ENCODE measurements around the gene CPNE6.
A peak's percentile ranks its signal among the peaks of the same experiment; 100 is the strongest.

Gene CPNE6

DNA sequence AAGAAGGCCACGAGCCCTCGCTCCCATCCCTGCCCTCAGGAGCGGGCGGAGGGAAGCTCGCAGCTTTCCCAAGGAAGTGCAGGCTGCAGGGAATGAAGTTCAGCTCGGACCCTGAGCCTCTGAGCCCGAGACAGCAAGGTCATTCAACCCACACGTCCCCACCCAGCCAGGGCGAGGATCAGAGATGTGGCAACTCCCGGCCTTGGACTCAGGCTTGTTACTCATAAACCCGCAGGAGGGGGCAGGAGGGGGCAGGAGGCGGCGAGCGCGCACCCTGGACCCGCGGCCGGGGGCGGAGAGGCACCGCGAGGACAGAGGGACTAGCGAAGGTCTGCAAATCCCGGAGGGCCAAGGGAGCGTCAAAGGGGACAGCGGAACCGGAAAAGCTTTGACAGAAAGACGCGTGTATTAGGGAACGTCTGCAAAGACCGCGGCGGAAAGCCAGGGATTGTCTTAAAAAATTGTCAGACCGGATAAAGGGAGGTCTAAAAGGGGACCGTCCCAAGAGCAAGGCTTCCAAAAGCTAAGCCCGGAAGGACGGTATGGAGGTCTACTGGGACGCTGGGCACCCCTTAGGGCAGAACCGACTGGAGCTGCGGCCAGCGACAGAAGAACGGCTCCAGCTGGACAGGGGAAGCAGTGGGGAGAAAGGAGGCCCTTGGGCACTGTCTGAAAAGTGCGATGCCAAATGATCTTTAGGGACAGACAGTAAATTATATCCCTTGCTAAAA, 42.6 kb downstream of the CPNE6 start (continued):
- TF ChIP-seq, protein P1, sequence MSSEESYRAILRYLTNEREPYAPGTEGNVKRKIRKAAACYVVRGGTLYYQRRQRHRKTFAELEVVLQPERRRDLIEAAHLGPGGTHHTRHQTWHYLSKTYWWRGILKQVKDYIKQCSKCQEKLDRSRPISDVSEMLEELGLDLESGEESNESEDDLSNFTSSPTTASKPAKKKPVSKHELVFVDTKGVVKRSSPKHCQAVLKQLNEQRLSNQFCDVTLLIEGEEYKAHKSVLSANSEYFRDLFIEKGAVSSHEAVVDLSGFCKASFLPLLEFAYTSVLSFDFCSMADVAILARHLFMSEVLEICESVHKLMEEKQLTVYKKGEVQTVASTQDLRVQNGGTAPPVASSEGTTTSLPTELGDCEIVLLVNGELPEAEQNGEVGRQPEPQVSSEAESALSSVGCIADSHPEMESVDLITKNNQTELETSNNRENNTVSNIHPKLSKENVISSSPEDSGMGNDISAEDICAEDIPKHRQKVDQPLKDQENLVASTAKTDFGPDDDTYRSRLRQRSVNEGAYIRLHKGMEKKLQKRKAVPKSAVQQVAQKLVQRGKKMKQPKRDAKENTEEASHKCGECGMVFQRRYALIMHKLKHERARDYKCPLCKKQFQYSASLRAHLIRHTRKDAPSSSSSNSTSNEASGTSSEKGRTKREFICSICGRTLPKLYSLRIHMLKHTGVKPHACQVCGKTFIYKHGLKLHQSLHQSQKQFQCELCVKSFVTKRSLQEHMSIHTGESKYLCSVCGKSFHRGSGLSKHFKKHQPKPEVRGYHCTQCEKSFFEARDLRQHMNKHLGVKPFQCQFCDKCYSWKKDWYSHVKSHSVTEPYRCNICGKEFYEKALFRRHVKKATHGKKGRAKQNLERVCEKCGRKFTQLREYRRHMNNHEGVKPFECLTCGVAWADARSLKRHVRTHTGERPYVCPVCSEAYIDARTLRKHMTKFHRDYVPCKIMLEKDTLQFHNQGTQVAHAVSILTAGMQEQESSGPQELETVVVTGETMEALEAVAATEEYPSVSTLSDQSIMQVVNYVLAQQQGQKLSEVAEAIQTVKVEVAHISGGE (tag by site-specific recombination; conservative IDR thresholded peaks at IDR 0.05; ENCODE audit: low read depth): peak; percentile 82
- TF ChIP-seq ZNF580 (tag by site-specific recombination; IDR thresholded peaks at IDR 0.05) (peak; percentile 52; the same call in 1 of the 2 replicates), ZNF112 (tag by site-specific recombination; IDR thresholded peaks at IDR 0.05) (no peak), ZNF707 (tag by site-specific recombination; IDR thresholded peaks at IDR 0.05) (no peak), PRDM2 (tag by site-specific recombination; IDR thresholded peaks at IDR 0.05; ENCODE audit: borderline replicate concordance) (no peak), MEIS1 (CRISPR knock-in tag; IDR thresholded peaks at IDR 0.05; ENCODE audit: borderline replicate concordance) (no peak), ZNF518A (tag by site-specific recombination; conservative IDR thresholded peaks at IDR 0.05; ENCODE audit: low read depth) (peak; percentile 53; the same call in 1 of the 2 replicates), KLF16 (tag by site-specific recombination; IDR thresholded peaks at IDR 0.05) (0 out of 2 replicates have a peak, but pooled peaks have one; percentile 27), ZNF423 (tag by site-specific recombination; IDR thresholded peaks at IDR 0.05) (peak; percentile 87), ZNF394 (tag by site-specific recombination; IDR thresholded peaks at IDR 0.05; ENCODE audit: borderline replicate concordance) (peak; percentile 14; the same call in 1 of the 2 replicates), RBAK (tag by site-specific recombination; IDR thresholded peaks at IDR 0.05) (no peak), PATZ1 (tag by site-specific recombination; IDR thresholded peaks at IDR 0.05) (peak; percentile 94), ZNF426 (tag by site-specific recombination; IDR thresholded peaks at IDR 0.05) (no peak), ZNF768 (tag by site-specific recombination; IDR thresholded peaks at IDR 0.05) (no peak), FEZF1 (tag by site-specific recombination; IDR thresholded peaks at IDR 0.05) (no peak), ZNF366 (tag by site-specific recombination; conservative IDR thresholded peaks at IDR 0.05) (peak; percentile 91), ZNF623 (tag by site-specific recombination; IDR thresholded peaks at IDR 0.05) (no peak), ZFP69B (tag by site-specific recombination; IDR thresholded peaks at IDR 0.05) (peak; percentile 94), ZNF610 (tag by site-specific recombination; IDR thresholded peaks at IDR 0.05; ENCODE audit: borderline replicate concordance) (peak; percentile 61; the same call in 1 of the 2 replicates), ZNF433 (tag by site-specific recombination; IDR thresholded peaks at IDR 0.05; ENCODE audit: low read depth) (no peak)

All from HEK293 (cell line).